Measurements from ENCODE around the gene FCRL6. TPM values are rescaled to one million over a fixed set of nuclear protein-coding genes. Genes with fewer than 3 reads are reported as not detected.

The FCRL6 gene
- total and polyA plus RNA-seq, 2 donors (not counting 3 experiments of a cell fraction or from before 2014, with no cell fraction given), result 0.06 TPM; not detected in 1

- BruUV-seq (replicated peaks), result no TSS peak
- H3K9me1 ChIP-seq (replicated peaks; ENCODE audit: control insufficient read depth, extremely low read depth, insufficient read depth, low read length), result no peaks in the 10 kb centered on the region
- no peaks in the 10 kb centered on the region for H3K27me3 ChIP-seq (ENCODE audit: control insufficient read depth in 2 of 2, insufficient read depth in 2 of 2, low read length in 2 of 2)
- intact Hi-C loops (cut with micrococcal nuclease), result loop anchor here (1.0 to 5.0 kb wide), 7 partner anchors 126 to 569 kb away; no protein-coding TSS in a partner anchor
- dilution Hi-C loops (cut with MboI; ENCODE audit: extremely low pct_ligation_motif_present, low sequenced_read_pairs), result loop anchor here (25.0 kb wide), 1 partner anchor 292 kb away; no protein-coding TSS in a partner anchor
- H3K27ac ChIP-seq (ENCODE audit: insufficient read depth, low read depth, low read length), result peak overlapping the region; percentile 92
- DNase-seq (ENCODE audit: low read depth, low spot score), result peak; percentile 98
- FAIRE-seq, result peak; percentile 97
- CTCF ChIA-PET, result interaction anchor here (0.6 to 2.9 kb wide), 8 partner anchors 11 to 582 kb away, joined by 3 to 19 read pairs (median 6); no protein-coding TSS in a partner anchor
- H3K9ac ChIP-seq (replicated peaks; ENCODE audit: extremely low read depth, insufficient read depth, low read length), result peak overlapping the region; percentile 68
- H3K4me1 ChIP-seq (ENCODE audit: control insufficient read depth, extremely low read depth, insufficient read depth, low read length), result peaks cover 60% of the 10 kb centered on the region
- peak; percentile 94 for TF ChIP-seq POLR2AphosphoS5 (IDR thresholded peaks at IDR 0.05; ENCODE audit: insufficient read depth, low read depth, low read length)
- TF ChIP-seq MYC (IDR thresholded peaks at IDR 0.05; ENCODE audit: low read depth, low read length), result no peak
- peak; percentile 93 for TF ChIP-seq FOS (IDR thresholded peaks at IDR 0.05; ENCODE audit: borderline replicate concordance, insufficient read depth, low read length)
- TF ChIP-seq, protein P1, sequence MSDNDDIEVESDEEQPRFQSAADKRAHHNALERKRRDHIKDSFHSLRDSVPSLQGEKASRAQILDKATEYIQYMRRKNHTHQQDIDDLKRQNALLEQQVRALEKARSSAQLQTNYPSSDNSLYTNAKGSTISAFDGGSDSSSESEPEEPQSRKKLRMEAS (IDR thresholded peaks at IDR 0.05; ENCODE audit: insufficient read depth, insufficient read length), result no peak
- peak; percentile 72 for TF ChIP-seq JUN (IDR thresholded peaks at IDR 0.05; ENCODE audit: borderline replicate concordance, insufficient read depth, insufficient read length, low read depth)
- peak; percentile 65 for TF ChIP-seq POLR2A (IDR thresholded peaks at IDR 0.05; ENCODE audit: low read depth, low read length)
- peak; percentile 95 for TF ChIP-seq GATA2 (IDR thresholded peaks at IDR 0.05; ENCODE audit: insufficient read depth, insufficient read length, low read depth, low read length)
- no peak for TF ChIP-seq EZH2 (IDR thresholded peaks at IDR 0.05; ENCODE audit: borderline replicate concordance, low read depth, low read length, severe bottlenecking)
- TF ChIP-seq CTCF (IDR thresholded peaks at IDR 0.05; ENCODE audit: extremely low read depth in 1 of 2, insufficient read depth in 1 of 2, low read depth in 1 of 2, low read length in 2 of 2), result no peak
- no peaks in the 10 kb centered on the region for H4K20me1 ChIP-seq (replicated peaks; ENCODE audit: control insufficient read depth, extremely low read depth, insufficient read depth, low read length)
- H3K4me3 ChIP-seq (replicated peaks in 1 of 3; ENCODE audit: insufficient read depth in 1 of 3, low read depth in 1 of 3, low read length in 3 of 3), result no peak overlapping the region
- peak overlapping the region; percentile 77 for H3K4me2 ChIP-seq (ENCODE audit: insufficient read depth, low read length)
- H2AFZ ChIP-seq (ENCODE audit: low read depth, low read length), result no peak overlapping the region
- no peaks in the 10 kb centered on the region for H3K9me3 ChIP-seq (replicated peaks; ENCODE audit: control insufficient read depth, insufficient read depth, low read length)
- peaks cover 0 to 4% of the 10 kb centered on the region in 2 experiments for H3K36me3 ChIP-seq (ENCODE audit: control insufficient read depth in 2 of 2, extremely low read depth in 1 of 2, insufficient read depth in 2 of 2, low read length in 2 of 2)
- peaks cover 11% of the 10 kb centered on the region for H3K79me2 ChIP-seq (ENCODE audit: control insufficient read depth, insufficient read depth, low read length)
- POLR2A ChIA-PET, result no interaction called here
These were observed 22.7 kb upstream of the FCRL6 start for GRCh38 chr1:159779403-159779851.
